Hematopoietic multipotent progenitor cell treated with erythropoietin and hydrocortisone succinate and interleukin-3 and kit ligand, for 6 days (in vitro differentiated cells): ENCODE data around the gene CD248.
"Not testable (repeated sequence)": the region's sequence is repeated elsewhere in the genome, so short reads cannot be mapped to it uniquely, and the experiment has no call there.

Experiments
- DNase-seq: peaks from one replicate; pipeline ENCODE4 v3.0.0-alpha.2; 2015

Gene CD248

DNA sequence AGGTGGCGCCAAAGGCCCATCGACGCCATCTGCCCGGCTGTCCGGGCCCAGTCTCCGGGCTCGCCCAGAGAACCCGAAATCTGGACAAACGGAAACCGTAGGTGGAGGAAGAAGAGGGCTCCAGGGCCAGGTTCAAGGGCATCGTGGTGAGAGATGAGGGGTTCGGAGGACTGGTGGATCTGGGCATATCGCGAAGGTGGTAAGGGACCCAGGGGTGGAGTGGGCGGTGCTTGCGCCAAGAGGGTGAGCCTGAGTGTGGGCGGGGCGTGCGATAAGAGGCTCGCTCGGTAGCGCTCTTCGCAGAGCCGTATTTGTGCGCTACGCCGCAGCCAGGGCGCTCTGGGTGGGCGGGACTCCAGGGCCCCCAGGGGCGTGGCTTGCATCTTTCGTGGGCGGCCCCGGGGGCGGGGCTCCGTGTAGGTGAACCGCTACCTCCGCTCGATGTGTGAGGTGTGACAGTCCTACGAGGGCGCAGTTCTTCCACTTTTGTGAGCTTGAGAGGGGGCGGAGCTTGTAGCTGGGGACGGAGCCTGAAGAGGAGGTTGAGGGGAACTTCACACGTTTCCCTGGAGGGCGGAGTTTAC lies 4.8 kb downstream of the CD248 start:
- DNase-seq, result peak; percentile 98

DNA sequence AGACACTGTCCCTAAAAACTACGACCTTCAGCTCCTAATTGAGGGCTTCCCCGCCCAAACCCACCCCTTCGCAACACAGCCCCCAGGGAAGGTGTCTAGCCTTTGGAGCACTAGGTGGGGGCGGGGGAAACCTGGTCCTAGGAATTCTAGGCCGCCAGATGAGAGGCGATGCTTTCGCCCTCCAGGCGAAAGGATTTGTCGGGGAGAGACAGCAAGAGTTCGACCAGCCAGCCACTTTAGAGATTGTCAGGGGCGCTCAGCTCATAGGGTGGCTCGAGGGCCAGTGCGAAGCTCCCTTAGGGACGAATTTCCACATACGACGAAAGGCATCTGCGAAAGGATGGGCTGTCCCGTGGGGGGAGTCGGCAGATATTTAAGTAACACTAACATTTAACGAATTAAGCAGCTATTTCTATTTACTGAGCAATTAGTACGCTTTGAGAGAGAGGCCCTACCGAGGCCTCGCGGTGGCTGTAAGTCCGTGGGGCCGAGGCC lies 5.3 kb downstream of the CD248 start:
- DNase-seq, result no peak

DNA sequence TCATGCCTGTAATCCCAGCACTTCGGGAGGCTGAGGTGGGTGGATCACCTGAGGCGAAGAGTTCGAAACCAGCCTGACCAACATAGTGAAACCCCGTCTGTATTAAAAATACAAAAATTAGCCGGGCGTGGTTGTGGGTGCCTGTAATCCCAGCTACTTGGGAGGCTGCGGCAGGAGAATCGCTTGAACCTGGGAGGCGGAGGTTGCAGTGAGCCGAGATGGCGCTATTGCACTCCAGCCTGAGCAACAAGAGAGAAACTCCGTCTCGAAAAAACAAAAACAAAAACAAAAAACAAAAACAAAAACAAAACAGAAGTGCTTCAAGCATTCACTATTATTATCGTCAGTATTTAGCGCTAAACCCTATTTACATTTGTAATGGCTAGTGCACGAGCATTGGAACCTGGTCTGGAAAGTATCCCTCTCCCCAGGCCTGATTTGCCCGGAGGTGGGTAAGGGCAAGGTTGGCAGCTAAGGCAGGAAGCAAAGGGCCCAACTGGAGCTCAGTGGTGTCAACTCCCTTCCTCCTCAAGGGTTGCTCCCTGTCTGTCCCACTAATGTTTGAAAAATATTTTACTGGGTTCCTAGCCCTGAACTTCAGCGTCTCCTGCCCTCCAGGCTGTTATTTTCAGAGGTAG lies 5.9 kb downstream of the CD248 start:
- DNase-seq, result not testable (repeated sequence)

DNA sequence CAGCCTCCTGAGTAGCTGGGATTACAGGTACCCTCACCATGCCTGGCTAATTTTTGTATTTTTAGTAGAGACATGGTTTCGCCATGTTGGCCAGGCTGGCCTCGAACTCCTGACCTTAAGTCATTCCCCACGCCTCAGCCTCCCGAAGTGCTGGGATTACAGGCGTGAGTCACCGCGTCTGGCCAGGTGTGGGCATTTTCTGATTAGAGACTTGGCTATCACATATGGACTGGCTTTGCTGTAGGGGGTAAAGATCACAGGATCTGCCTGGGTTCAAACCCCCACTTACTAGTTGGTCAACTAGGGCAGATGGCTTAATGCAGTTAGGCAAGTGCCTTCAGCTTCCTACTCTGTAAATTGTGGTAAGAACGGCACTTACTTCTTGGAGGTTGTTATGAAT lies 6.5 kb downstream of the CD248 start:
- no peak for DNase-seq

DNA sequence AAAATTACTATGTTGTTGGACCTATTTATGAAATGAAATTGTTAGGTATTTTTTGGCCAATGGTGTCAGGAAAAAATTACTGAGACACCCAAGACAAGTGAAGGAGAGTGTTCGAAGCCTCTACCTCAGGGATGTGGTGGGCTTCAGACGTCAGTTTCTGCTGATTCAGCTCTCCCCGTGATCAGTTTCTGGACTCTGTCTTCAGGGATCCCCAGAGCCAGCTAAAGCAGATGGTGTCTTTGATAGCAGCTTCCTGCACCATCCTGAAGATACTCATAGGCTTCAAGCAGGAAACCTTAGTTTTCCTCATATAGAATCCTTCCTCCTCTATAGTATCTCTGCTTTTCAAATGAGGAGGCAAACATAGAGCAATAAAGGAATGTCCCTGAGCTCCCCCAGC lies 7.4 kb downstream of the CD248 start:
- no peak for DNase-seq

DNA sequence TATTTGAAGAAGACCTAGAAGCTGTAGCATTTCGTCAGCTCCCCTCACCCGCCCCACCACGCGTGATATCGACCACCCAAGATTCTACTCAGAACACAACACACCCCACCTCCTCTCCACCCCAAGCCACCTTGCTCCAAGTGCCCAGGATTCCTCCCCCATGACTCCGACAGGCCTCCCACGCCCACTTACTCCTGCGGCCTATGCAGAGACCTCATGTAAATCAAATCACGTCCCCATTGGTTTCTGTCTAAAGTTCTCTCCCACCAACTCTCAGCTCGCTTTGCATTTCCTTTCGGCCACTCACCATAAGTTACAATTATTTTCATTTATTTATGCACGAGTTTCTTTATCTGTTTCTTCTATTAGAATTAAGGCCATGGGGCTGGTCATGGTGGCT lies 14.2 kb downstream of the CD248 start:
- DNase-seq, result no peak

DNA sequence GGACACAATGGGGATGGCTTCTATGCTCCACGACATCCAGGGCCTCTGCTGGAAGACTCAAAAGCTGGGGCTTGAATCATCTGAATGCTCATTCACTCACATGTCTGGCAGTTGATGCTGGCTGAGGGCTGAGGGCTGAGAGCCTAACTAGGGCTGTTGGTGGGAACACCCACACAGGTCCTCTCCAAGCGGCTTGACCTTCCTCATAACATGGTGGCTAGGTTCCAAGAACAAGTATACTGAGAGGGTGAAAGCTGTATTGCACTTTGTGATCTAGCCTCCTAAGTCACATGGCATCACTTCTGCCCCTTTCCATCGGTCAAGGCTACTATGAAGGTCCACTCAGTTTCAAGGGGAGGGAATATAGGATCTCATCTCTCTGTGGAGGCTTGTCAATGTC lies 17.7 kb downstream of the CD248 start:
- DNase-seq, result no peak

DNA sequence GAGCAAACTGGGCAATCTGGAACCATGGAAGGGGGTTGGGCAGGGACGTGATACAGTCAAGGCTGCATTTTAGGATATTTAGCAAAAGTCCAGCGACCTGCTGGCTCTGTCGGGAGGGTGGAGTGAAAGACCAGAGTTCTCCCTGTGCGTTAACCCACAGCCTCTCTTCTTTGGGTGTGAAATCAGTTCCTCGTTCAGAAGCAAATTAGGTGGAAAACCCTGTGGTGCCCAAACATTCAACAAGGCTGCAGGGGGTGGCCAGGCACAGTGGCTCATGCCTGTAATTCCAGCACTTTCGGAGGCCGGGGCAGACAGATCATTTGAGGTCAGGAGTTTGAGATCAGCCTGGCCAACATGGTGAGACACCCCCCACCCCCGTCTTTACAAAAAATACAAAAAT lies 19.2 kb downstream of the CD248 start:
- DNase-seq, result no peak

DNA sequence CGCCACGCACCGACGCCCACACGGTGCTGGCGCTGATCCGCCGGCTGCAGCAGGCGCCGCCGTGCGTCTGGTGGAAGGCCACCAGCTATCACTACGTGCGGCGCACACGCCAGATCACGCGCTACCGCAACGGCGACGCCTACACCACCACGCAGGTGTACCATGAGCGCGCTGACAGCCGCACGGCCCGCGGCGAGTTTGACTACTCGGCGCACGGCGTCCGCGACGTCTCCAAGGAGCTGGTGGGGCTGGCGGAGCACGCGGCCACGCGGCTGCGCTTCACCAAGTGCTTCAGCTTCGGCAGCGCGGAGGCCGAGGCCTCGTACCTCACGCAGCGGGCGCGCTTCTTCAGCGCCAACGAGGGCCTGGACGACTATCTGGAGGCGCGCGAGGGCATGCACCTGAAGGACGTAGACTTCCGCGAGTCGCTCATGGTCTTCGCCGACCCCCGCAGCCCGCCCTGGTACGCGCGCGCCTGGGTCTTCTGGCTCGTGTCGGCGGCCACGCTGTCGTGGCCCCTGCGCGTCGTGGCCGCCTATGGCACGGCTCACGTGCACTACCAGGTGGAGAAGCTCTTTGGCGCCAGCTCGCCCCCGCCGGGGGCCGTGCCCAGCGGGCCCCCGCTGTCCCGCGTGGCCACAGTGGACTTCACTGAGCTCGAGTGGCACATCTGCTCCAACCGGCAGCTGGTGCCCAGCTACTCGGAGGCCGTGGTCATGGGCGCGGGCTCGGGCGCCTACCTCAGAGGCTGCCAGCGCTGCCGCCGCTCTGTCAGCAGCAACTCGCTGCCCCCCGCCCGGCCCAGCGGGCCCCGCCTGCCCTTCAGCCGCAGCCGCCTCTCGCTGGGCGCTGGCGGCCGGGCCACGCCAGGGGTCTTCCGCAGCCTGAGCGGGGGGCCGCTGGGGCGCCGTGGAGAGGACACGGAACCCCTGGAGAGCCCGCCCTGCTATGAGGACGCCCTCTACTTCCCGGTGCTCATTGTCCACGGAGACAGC lies 21.9 kb downstream of the CD248 start:
- no peak for DNase-seq

DNA sequence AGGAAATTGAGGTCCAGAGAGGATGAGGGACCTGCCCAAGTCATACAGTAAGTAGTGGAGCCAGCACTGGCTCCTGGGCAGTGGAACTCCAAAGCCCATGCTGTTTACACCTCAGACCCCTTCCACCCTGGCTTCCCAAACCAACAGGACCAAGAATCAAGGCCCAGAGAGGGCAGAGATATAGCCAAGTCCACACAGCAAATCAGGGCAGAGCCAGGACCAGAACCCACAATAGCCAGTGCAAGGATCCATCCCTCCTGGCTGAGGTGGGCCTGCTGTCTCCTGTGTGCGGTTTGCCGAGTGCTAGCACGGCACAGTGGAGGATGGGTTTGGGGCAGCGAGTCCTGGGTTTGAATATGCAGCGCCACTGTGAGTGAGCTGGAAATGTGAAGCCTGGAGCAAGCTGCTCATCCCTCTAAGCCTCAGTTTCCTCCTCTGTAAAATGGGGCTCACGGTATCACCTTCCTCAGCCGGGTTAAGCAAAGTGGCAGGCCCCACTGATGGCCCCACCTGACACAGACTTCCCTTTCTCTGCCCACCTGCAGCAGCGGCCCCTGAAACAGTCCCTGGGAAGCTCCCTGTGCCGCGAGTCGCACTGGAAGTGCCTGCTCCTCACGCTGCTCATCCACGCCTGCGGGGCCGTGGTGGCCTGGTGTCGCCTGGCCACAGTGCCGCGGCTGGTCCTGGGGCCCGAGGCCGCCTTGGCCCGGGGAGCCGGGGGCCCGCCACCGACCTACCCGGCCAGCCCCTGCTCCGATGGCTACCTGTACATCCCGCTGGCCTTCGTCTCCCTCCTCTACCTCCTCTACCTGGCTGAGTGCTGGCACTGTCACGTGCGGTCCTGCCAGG lies 22.8 kb downstream of the CD248 start:
- DNase-seq, result no peak

DNA sequence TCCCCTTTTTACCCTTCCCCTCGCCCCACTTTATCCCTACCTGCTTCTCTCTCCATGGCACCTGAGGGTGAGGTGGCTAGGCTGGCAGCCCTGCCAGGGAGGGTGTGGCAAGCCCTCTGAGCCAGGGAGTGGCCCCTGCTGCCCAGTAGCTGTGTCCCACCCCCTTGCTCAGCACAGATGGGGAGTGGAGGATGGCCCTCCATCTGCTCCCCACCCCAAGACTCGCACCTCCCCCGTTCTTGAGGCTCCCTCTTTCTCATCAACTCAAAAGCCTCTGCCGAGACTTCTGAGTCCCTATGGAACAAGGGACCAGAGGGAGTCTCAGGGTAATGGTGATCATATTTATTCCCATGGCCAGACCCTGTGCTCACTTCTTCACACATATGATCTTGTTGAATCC lies 23.5 kb downstream of the CD248 start:
- no peak for DNase-seq

DNA sequence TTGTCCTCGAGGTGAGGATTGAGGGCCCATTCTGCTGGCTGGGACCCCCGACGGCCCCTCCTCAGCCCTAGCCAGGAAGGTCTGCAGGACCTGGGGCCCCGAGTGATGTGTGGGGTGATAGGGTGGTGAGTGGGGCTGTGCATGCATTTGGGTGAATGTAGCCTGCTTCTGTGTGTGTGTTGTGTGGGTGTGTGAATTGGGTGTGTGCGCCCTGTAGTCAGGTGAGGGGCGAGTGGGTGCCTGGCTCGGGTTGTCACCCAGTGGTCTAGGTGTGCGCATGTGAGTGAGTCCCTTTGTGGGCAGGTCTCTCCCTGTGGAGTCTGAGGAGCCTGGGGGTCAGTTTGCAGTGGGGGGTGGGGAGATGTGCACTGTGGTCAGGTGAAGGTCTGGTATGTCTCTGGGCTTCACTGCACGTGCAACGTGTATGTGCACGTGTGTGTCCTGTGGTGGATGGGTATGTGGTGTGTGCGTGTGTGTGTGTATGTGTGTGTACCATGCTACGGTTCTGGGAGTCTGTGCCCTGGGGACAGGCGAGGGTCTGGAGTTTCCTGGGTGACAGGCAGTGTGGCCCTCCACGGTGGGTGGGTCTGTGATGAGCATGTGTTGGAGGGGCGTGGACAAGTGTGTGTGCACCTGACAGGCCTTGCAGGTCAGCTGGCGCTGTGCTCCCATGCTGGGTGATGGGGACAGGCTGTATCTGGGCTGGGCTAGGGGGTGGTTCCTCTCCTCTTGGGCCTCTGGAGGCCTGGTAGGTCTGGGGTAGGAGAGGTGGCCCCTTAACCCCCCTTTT lies 24.1 kb downstream of the CD248 start:
- DNase-seq, result no peak

DNA sequence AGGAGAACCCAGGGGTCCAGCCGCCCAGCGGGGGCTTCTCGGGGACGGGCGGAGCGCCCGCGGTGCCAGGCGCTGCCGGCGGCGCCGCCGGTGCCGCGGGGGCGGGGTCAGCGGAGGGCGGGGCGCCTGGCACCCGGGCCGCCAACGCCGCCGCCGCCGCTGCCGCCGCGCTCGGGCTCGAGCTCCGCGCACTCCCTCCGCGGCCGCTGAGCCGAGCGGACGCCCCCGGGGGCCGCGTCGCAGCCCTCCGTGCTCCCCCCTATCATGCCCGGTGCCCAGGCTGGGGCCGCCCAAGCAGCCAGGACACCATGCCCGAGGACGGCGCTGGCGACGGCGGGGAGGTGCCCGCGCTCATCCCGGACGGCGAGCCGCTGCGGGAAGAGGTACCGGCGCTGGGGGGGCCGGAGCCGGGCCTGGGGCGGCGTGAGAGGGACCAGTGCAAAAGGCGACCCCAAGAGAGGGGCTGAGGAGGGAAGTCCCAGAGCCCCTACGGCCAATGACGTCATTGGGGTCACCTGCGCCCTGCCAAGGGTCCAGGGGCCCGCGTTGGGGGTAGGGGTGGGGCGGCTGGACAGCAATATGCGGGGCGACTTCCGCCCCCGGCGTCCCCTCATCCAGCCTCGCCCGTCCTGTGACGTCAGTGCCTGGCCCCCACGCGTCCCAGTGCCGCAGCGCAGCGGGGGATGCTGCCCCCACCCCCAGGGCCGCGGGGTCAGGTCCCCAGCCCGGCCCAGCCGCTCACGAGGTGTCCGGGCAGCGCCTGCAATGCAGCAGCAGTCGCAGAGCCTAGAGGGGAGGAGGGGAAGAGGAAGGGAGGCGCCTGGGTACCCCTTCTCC lies 24.9 kb downstream of the CD248 start, which contains the start of gene TMEM151A:
TMEM151A (plus strand) TSS at position 189 of the 837 bp plus-strand sequence; CDS start at position 309, 120 bp downstream.
- DNase-seq, result no peak

DNA sequence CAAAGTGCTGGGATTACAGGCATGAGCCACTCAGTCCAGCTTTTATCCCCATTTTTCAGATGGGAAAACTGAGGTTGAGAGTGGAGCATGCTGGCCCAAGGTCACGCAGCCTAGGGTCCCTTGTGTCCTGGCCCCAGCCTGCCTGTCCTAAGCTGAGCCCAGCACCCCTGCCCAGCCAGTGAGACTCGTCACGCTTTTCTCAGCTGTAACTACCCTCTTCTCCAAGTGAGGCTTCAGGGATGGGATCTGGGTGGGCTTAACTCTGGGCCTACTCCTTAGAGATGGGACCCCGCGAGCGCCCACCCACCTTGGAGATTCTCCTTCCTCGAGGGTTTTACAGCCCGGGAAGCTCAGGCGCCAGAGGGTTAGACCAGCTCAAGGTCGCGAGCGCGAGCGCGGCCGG lies 25.5 kb downstream of the CD248 start:
- no peak for DNase-seq

DNA sequence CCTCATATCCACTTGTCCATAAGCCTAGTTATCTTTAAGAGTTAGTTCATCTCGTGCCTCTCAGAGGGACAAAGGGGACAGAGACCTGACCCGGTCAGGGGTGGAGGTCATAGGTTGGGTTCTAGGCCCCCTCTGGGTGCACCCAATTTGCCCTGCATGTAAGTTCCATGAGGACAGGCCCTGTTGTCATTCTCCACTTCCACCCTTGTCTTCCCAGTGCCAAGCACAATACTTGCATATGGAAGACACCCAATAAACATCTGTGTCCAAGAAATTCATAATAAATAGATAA lies 26.6 kb downstream of the CD248 start:
- DNase-seq, result no peak

DNA sequence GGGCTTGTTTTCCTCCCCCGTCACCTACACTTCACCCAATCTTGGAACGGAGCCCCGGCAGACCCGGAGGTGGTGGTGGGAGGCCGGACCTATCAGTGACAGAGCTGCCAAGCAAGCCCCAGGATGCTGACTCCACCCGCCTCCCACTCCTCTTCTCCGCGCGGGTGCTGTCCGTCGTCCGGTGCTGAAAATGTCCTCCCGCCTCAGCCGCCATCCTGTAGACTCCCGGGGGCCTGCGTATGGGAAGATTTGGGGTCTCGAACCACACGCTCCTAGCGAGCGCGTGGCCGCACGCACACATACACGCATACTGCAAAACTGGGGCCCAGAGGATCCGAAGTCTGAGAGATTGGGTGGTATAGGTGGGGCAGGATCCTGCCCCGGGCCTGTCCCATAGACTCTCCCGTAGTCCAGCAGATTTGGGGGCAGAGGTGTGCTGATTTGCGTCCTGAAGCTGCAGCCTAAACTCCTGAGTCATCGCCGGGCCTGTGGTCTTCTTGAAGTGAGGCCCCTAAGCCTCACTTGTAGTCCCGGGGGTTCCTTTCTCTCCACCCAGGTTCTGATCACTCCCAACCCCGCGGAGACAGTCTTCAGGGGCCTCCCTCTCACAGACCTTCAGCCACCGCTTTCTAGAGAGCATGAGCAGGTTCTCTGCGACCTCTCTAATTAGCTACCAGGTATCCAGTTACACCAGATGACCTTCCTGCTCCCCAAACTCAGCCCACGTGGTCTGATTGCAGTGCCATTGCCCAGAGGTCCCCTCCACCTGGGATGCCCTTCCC lies 27.1 kb downstream of the CD248 start:
- peak; percentile 82 for DNase-seq

DNA sequence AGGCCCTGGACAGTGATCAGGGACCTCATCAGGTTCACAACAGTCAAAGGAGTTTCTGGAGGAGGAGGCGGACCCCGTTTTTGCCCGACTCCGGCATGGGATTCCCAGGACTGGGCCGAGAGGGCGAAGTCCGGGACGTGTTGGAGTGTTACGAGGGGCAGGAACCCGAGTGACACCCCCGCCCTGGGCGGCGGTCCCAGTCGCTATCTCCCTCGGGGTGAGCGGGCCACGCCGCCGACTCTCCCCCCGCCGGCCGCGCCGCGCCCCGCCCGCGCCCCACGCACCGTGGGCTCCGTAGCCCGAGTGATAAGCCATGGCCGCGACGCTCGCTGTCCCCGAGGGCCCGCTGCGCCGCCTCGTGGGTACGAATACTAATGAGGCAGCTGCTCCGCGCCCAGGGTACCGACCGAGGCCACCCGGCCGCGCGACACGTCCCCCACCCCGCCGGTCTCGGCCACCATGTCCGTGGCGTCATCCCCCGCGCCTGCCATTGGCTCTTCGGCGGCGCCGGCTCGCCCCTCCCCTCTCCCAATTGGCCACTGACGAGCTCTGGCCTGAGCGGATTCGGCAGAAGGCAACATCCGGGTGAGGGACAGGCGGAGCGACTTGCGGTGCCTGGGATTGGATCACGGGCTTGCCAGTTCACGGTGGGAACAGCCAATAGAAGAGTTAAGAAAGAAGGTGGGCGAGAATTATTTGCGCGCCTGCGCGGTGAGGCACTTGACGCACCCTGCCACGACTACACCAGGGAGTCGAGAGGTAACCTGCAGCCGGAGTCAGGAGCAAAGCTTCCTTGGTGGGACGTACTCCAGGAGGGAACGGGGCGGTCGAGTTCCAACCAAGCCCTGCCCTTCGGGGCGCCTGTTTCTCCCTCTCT lies 27.9 kb downstream of the CD248 start, which contains the start of gene YIF1A:
YIF1A (minus strand) TSS at position 473 of the 877 bp plus-strand sequence; CDS start at position 315, 158 bp downstream.
- peak; percentile 99 for DNase-seq

DNA sequence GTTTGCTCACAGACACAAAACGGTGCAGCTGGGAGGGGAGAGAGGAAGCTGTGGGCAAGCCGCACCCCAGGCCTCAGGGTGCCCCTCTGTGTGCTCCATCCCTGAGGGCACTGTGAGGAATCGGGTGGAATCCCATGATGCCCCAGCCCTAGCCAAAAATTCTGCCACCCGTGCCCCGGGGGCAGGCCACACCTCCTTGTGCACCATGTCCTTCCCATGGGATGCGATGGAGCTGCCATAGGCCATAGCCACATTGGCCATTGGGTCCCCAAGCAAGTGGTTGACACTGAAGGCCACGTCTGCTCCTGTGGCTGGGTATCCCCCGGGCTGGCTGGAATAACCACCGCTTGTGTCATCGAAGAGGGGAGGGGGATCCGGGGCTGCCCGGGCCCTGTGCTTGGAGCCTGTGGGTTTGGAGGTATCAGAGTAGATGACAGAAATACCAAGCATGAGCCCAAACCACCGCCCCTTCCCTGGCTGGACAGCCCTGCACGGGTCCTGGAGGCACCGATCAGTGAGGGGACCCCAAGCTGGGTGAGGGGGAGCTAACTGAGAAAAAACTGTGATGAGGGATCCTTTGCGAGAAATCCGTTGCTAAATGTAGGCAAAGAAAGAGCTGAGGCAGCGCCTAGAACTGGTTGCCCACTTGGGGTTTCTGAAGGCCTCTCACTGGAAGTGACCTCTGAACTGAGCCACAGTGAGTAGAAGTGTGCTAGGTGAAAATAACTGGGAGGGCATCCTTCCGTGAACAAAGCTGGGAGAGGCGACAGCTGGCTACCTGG lies 28.8 kb downstream of the CD248 start:
- DNase-seq, result no peak
